Sigmoid colon (tissue), 4 donors: ENCODE results near the gene HECTD3.
"Not testable (repeated sequence)": the region's sequence is repeated elsewhere in the genome, so short reads cannot be mapped to it uniquely, and the experiment has no call there.

ENCODE experiments used
- POLR2AphosphoS5 ChIP-seq, 4 donors: sonication (generic); formaldehyde crosslinking; IDR thresholded peaks; one replicate each; pipeline ENCODE4 v1.6.1; 2017; ENCODE audit warnings: antibody characterized with exemption in 4 of 4
- TF ChIP-seq, protein P1 (sequence below), 4 experiments: fragments of 450-650 bp in 3 of 4; fragments of 200-600 bp in 1 of 4; IDR thresholded peaks; one replicate each; pipeline ENCODE4 v1.5.1; 2016 to 2019; ENCODE audit warnings: antibody characterized with exemption in 4 of 4, mild to moderate bottlenecking in 3 of 4, moderate library complexity in 2 of 4

DNA sequence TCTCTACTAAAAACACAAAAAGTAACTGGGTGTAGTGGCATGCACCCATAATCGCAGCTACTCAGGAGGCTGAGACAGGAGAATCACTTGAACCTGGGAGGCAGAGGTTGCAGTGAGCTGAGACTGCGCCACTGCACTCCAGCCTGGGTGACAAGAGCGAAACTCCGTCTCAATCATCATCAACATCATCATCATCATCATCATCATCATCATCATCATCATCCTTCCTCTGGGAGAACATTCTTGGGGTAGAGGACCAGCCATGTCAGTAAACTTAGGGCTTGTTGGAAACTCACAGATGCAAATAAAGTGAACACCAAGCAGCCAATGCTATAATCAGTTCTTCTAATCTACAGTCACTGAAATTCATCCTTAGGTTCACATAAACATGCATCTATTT lies 49.1 kb downstream of the HECTD3 start:
- TF ChIP-seq, protein P1, sequence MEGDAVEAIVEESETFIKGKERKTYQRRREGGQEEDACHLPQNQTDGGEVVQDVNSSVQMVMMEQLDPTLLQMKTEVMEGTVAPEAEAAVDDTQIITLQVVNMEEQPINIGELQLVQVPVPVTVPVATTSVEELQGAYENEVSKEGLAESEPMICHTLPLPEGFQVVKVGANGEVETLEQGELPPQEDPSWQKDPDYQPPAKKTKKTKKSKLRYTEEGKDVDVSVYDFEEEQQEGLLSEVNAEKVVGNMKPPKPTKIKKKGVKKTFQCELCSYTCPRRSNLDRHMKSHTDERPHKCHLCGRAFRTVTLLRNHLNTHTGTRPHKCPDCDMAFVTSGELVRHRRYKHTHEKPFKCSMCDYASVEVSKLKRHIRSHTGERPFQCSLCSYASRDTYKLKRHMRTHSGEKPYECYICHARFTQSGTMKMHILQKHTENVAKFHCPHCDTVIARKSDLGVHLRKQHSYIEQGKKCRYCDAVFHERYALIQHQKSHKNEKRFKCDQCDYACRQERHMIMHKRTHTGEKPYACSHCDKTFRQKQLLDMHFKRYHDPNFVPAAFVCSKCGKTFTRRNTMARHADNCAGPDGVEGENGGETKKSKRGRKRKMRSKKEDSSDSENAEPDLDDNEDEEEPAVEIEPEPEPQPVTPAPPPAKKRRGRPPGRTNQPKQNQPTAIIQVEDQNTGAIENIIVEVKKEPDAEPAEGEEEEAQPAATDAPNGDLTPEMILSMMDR (IDR thresholded peaks at IDR 0.05), result not testable (repeated sequence)
- TF ChIP-seq POLR2AphosphoS5 (IDR thresholded peaks at IDR 0.05), result not testable (repeated sequence)
